ENCODE measurements around the gene PLEKHG4.
A peak's percentile ranks its signal among the peaks of the same experiment; 100 is the strongest.

The PLEKHG4 gene

GRCh38 chr16:67246081-67246755 is 33.1 kb upstream of the PLEKHG4 start:
- DNase-seq = peak; percentile 51

- no peak for DNase-seq
Measured at GRCh38 chr16:67246756-67247191, 32.6 kb upstream of the PLEKHG4 start.

- DNase-seq = peak; percentile 97
Measured at GRCh38 chr16:67247192-67248072, 31.9 kb upstream of the PLEKHG4 start, which contains the start of gene FHOD1. Gene FHOD1, minus strand, starts transcription at chr16:67247481. Its CDS starts 71 bp downstream, at chr16:67247410.

- no peak for DNase-seq
Measured at GRCh38 chr16:67248073-67248400, 31.3 kb upstream of the PLEKHG4 start.

GRCh38 chr16:67248401-67249177 is 30.7 kb upstream of the PLEKHG4 start, which contains the start of gene SLC9A5:
Gene SLC9A5, plus strand, starts transcription at chr16:67248979. Its CDS starts 36 bp downstream, at chr16:67249015.
- no peak for DNase-seq

GRCh38 chr16:67249178-67250044 is 29.9 kb upstream of the PLEKHG4 start:
- DNase-seq = no peak

- DNase-seq = no peak
Measured at GRCh38 chr16:67250045-67250327, 29.3 kb upstream of the PLEKHG4 start.

GRCh38 chr16:67252609-67253497 is 26.5 kb upstream of the PLEKHG4 start:
- no peak for DNase-seq

GRCh38 chr16:67254801-67255552 is 24.4 kb upstream of the PLEKHG4 start:
- DNase-seq = no peak

GRCh38 chr16:67255553-67256221 is 23.6 kb upstream of the PLEKHG4 start:
- DNase-seq = no peak

- no peak for DNase-seq
Measured at GRCh38 chr16:67256701-67257230, 22.6 kb upstream of the PLEKHG4 start.

- no peak for DNase-seq
Measured at GRCh38 chr16:67257486-67258160, 21.7 kb upstream of the PLEKHG4 start.

GRCh38 chr16:67258161-67258835 is 21.0 kb upstream of the PLEKHG4 start:
- no peak for DNase-seq

GRCh38 chr16:67259705-67260104 is 19.6 kb upstream of the PLEKHG4 start:
- no peak for DNase-seq

GRCh38 chr16:67260426-67261063 is 18.8 kb upstream of the PLEKHG4 start:
- DNase-seq = no peak

GRCh38 chr16:67263201-67263600 is 16.1 kb upstream of the PLEKHG4 start:
- no peak for DNase-seq

- no peak for DNase-seq
Measured at GRCh38 chr16:67264277-67264676, 15.1 kb upstream of the PLEKHG4 start.

- no peak for DNase-seq
Measured at GRCh38 chr16:67264866-67265265, 14.5 kb upstream of the PLEKHG4 start.

All from stimulated activated CD4-positive, alpha-beta T cell treated with anti-CD3 and anti-CD28 coated beads, Interleukin-4, amount 100 ng/mL, for 1 hour (primary cell).